ENCODE measurements around the gene C1orf226.

- no peak for TF ChIP-seq CTCF (conservative IDR thresholded peaks at IDR 0.05; ENCODE audit: low read depth, low read length)
- TF ChIP-seq POLR2A (IDR thresholded peaks at IDR 0.05; ENCODE audit: low read depth, low read length): no peak
- TF ChIP-seq MAZ (IDR thresholded peaks at IDR 0.05; ENCODE audit: borderline replicate concordance, low read depth, low read length): no peak
- TF ChIP-seq SMC3 (IDR thresholded peaks at IDR 0.05; ENCODE audit: low read depth, low read length): no peak
- no peak for TF ChIP-seq RAD21 (IDR thresholded peaks at IDR 0.05; ENCODE audit: low read length)
- no peak for TF ChIP-seq MAFK (IDR thresholded peaks at IDR 0.05; ENCODE audit: low read depth, low read length)
- TF ChIP-seq ELK1 (IDR thresholded peaks at IDR 0.05; ENCODE audit: borderline replicate concordance, low read depth, low read length): no peak
- no peak for TF ChIP-seq BHLHE40 (IDR thresholded peaks at IDR 0.05; ENCODE audit: low read depth, low read length)
- no peak for TF ChIP-seq USF2 (IDR thresholded peaks at IDR 0.05; ENCODE audit: low read depth, low read length)
Measured at GRCh38 chr1:162387226-162388082, 5.9 kb downstream of the C1orf226 start.

All from IMR-90 (cell line).